HepG2 (cell line): ENCODE results near the gene UPF3B.

Source experiments
- CHD2 ChIP-seq: IDR thresholded peaks from 2 replicates; pipeline ENCODE4 v1.6.1; 2011; ENCODE audit warnings: low read depth, low read length, improper control_type of control experiment
- CTCF ChIP-seq: sonication (generic); formaldehyde crosslinking; IDR thresholded peaks from 2 replicates; pipeline ENCODE4 v1.5.0; 2020; ENCODE audit warnings: mild to moderate bottlenecking, missing genetic modification reagents, moderate library complexity
- EP300 ChIP-seq, 3 experiments: sonication (generic) in 1 of 3; formaldehyde crosslinking in 1 of 3; IDR thresholded peaks; 2 replicates each; pipeline versions ENCODE4 v1.5.1 to v1.6.1; 2011 to 2020; ENCODE audit warnings: low read depth in 2 of 3, low read length in 2 of 3, borderline replicate concordance in 1 of 3, improper control_type of control experiment in 1 of 3, mild to moderate bottlenecking in 1 of 3, missing genetic modification reagents in 1 of 3, moderate library complexity in 1 of 3
- HIVEP1 ChIP-seq: sonication (generic); formaldehyde crosslinking; IDR thresholded peaks from 2 replicates; pipeline ENCODE4 v1.4.0; 2020; ENCODE audit warnings: mild to moderate bottlenecking, missing genetic modification reagents
- MAZ ChIP-seq, 2 experiments: sonication (generic) in 1 of 2; formaldehyde crosslinking in 1 of 2; IDR thresholded peaks; 2 replicates each; pipeline versions ENCODE4 v1.5.0 to v1.6.1; 2012 to 2020; ENCODE audit warnings: low read depth in 2 of 2, mild to moderate bottlenecking in 2 of 2, borderline replicate concordance in 1 of 2, improper control_type of control experiment in 1 of 2, low read length in 1 of 2, missing genetic modification reagents in 1 of 2, moderate library complexity in 1 of 2
- NPAS2 ChIP-seq: sonication (generic); formaldehyde crosslinking; IDR thresholded peaks from 2 replicates; pipeline ENCODE4 v1.8.0; 2022; ENCODE audit warnings: mild to moderate bottlenecking, missing genetic modification reagents, borderline replicate concordance
- NR1H2 ChIP-seq: sonication (generic); formaldehyde crosslinking; IDR thresholded peaks from 2 replicates; pipeline ENCODE4 v1.8.1; 2022; ENCODE audit warnings: low read depth, missing genetic modification reagents, borderline replicate concordance
- POLR2A ChIP-seq, 2 experiments: IDR thresholded peaks; 2 replicates each; pipeline ENCODE4 v1.6.1; 2011; ENCODE audit warnings: low read depth in 2 of 2, low read length in 2 of 2, mild to moderate bottlenecking in 1 of 2, moderate library complexity in 1 of 2; ENCODE audit not compliant: insufficient read depth in 1 of 2
- SOX13 ChIP-seq, 3 experiments: fragments of 450-650 bp in 1 of 3; sonication (generic) in 1 of 3; formaldehyde crosslinking in 1 of 3; IDR thresholded peaks in 2 of 3; conservative IDR thresholded peaks in 1 of 3; 2 replicates each; pipeline versions ENCODE4 v1.5.0 to v1.6.1; 2016 to 2020; ENCODE audit warnings: antibody characterized with exemption in 1 of 3, mild to moderate bottlenecking in 1 of 3, missing compliant biosample characterization in 1 of 3, missing genetic modification reagents in 1 of 3, moderate library complexity in 1 of 3
- USF2 ChIP-seq, 2 experiments: sonication (generic) in 1 of 2; formaldehyde crosslinking in 1 of 2; IDR thresholded peaks; 2 replicates each; pipeline versions ENCODE4 v1.5.1 to v1.6.1; 2011 to 2020; ENCODE audit warnings: borderline replicate concordance in 1 of 2, low read depth in 1 of 2, low read length in 1 of 2, mild to moderate bottlenecking in 1 of 2, missing genetic modification reagents in 1 of 2, moderate library complexity in 1 of 2
- ZBTB43 ChIP-seq: sonication (generic); formaldehyde crosslinking; conservative IDR thresholded peaks from 2 replicates; pipeline ENCODE4 v1.4.0; 2020; ENCODE audit warnings: missing genetic modification reagents
- ZNF343 ChIP-seq: sonication (generic); formaldehyde crosslinking; IDR thresholded peaks from 2 replicates; pipeline ENCODE4 v1.4.0; 2020; ENCODE audit warnings: mild to moderate bottlenecking, missing genetic modification reagents
- ZNF580 ChIP-seq: IDR thresholded peaks from 2 replicates; pipeline ENCODE4 v1.6.1; 2016; ENCODE audit warnings: low read depth, borderline replicate concordance
- ZNF615 ChIP-seq: sonication (generic); formaldehyde crosslinking; IDR thresholded peaks from 2 replicates; pipeline ENCODE4 v1.5.0; 2020; ENCODE audit warnings: mild to moderate bottlenecking, missing genetic modification reagents, borderline replicate concordance

- no peak for TF ChIP-seq EP300 (IDR thresholded peaks at IDR 0.05; ENCODE audit: low read depth in 2 of 2, low read length in 2 of 2)
- TF ChIP-seq EP300 (CRISPR knock-in tag; IDR thresholded peaks at IDR 0.05; ENCODE audit: borderline replicate concordance), result no peak
- TF ChIP-seq SOX13 (IDR thresholded peaks at IDR 0.05), result no peak
- TF ChIP-seq SOX13 (CRISPR knock-in tag; conservative IDR thresholded peaks at IDR 0.05 in 1 of 2, IDR thresholded peaks at IDR 0.05 in 1 of 2), result no peak
- no peak for TF ChIP-seq ZNF615 (CRISPR knock-in tag)
- no peak for TF ChIP-seq USF2 (IDR thresholded peaks at IDR 0.05; ENCODE audit: low read depth, low read length)
- no peak for TF ChIP-seq USF2 (CRISPR knock-in tag; IDR thresholded peaks at IDR 0.05; ENCODE audit: borderline replicate concordance)
- no peak for TF ChIP-seq NPAS2 (CRISPR knock-in tag)
- no peak for TF ChIP-seq HIVEP1 (CRISPR knock-in tag)
- TF ChIP-seq CTCF, result no peak
- TF ChIP-seq ZNF343 (CRISPR knock-in tag), result no peak
- TF ChIP-seq ZNF580 (CRISPR knock-in tag), result no peak
- no peak for TF ChIP-seq POLR2A (IDR thresholded peaks at IDR 0.05; ENCODE audit: insufficient read depth in 1 of 2, low read depth in 2 of 2, low read length in 2 of 2)
- TF ChIP-seq NR1H2, result no peak
- TF ChIP-seq MAZ (IDR thresholded peaks at IDR 0.05; ENCODE audit: borderline replicate concordance, low read depth, low read length), result no peak
- TF ChIP-seq MAZ (CRISPR knock-in tag; IDR thresholded peaks at IDR 0.05; ENCODE audit: low read depth), result no peak
- no peak for TF ChIP-seq ZBTB43 (CRISPR knock-in tag)
- TF ChIP-seq CHD2, result no peak
Observed at GRCh38 chrX:119816300-119816699, 36.5 kb downstream of the UPF3B start.
